Measurements from ENCODE around the gene C1QTNF1.

The C1QTNF1 gene

DNA sequence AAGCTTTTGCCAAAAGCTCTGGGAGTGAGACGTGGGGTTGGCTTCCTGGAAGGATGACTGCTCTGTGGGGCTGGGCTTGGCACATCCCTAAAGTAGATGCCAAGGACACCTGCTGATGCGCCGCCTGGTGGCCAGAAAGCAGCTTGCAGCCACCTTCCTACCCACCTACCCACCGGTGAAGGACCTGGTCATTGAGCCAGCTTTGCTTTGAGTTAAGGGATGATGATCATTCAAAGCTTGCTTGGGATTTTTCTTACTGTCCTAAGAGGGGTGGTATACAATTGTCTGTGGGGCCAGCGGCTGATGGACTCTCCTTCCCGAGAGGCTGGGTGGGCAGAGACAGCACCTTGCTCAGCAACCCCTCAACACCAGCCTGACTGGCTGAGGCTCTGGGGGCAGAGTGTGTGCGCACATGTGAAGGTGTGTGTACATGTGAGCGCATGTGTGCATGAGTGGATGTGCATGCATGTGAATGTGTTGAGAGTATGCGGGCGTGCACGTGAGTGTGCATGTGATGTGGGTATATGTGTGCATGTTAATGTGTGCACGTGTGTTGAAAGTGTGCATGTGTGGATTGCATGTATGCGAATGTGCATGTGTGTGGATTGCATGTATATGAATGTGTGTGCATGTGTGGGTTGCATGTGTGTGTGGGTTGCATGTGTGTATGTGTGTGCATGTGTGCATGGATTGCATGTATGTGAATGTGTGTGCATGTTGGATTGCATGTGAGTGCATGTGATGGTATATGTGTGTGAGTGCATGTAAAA, 18.6 kb downstream of the C1QTNF1 start:
- DNase-seq = peak; percentile 71

DNA sequence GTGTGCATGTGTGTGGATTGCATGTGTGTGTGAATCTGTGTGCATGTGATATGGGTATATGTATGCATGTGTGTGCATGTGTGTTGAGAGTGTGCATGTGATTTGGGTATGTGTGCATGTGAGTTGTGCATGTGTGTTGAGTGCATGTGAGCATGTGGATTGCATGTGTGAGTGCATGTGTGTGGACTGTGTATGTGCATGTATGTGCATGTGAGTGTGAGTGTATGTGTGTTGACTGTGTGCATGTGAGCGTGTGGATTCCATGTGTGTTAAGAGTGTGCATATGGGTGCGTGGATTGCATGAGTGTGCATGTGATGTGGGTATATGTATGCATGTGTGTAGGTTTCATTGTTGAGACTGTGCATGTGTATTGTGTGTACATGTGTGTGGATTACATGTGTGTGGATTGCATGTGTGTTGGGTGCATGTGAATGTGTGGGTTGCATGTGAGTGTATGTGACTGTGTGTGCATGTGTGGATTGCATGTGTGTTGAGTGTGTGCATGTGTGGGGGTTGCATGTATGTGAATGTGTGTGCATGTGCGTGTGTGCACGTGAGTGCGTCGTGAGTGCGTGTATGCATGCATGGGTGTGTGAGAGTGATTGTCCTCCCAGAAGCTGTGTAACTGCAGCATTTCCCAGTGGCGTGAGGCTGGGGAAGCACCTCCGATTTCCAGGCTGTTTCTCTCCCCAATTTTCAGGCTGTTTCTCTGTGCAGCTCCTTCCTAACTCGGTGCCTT, 19.4 kb downstream of the C1QTNF1 start:
- no peak for DNase-seq

DNA sequence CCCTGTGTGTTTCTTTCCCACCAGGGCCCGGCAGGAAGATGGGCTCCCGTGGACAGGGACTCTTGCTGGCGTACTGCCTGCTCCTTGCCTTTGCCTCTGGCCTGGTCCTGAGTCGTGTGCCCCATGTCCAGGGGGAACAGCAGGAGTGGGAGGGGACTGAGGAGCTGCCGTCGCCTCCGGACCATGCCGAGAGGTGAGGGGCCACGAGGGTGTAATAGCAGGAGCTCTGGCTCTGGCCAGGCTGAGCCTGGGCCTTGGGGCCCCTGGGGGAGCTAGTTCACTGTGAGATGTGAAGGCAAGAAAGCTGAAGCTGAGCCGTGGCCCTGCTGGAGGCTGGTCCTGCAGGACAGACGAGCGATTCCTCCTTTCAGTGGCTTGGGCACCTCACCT, 20.0 kb downstream of the C1QTNF1 start:
- DNase-seq = no peak

DNA sequence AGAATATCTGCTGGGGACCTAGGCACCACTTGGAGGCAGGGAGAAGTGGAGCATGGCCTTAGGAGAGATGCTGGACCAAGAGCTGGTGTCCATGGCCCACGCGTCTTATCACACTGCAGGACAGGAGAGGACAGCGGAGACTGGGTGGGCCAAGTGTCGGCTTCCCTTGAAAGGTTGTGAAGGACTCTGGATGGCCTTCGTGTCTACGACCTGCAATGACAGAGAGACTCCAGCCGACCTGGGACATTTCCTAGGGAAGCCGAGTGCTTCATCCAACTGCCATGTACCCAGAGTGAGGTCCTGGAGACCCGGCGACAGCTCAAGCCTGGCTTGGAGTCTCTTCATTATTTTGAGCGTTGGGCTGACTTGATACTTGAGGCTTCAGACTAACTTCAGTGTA, 20.5 kb downstream of the C1QTNF1 start:
- DNase-seq = no peak

DNA sequence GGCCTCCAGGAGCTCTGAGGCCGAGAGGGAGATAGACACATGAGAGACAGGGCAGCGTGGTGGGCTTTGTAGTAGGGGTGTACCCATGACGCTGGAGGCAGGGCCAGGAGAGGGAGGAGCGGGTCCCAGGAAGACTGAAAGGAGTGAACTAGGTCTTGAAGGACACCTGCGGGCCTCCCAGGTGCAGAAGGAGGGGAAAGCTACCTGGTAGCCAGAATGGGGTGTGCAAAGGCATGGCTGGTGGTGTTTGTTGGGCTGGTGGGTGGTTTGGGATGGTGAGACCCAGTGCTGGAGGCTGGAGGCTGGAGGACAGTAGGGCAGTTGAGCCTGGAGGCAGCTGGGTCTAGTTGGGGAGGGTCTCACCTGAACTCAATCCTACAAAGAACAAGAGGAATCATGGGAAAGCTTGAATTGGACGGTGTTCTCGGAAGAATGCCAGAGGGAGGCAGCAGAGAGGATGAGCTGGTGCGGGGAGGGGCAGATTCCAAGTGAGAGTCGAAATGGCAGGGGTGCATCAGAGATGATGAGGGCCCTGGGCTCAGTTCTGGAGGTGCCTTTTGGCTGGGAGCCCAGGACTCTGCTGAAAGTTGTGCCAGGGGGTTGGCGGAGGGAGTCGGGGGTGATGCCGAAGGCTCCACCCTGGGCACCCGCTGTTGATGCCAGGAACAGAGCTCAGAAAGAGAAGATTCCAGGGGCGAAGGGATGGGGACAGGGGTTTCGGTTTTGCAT, 21.2 kb downstream of the C1QTNF1 start:
- no peak for DNase-seq

DNA sequence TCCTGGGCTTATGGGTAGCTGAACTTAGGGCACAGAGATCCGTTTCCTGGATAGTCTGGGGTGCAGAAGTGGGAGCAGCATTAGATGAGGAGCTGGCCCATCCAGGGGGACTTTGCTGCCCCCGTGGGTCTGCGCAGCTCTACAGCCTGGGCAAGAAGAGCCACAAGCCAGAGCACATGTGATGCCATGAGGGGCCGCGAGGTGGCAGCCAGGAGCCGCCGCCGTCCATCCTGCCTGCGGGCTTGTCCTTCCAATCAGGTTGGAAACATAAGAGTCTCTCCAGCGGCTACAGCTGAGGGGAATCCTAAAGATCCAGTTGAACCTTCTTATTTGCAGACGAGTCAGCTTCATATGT, 21.9 kb downstream of the C1QTNF1 start:
- peak; percentile 73 for DNase-seq

DNA sequence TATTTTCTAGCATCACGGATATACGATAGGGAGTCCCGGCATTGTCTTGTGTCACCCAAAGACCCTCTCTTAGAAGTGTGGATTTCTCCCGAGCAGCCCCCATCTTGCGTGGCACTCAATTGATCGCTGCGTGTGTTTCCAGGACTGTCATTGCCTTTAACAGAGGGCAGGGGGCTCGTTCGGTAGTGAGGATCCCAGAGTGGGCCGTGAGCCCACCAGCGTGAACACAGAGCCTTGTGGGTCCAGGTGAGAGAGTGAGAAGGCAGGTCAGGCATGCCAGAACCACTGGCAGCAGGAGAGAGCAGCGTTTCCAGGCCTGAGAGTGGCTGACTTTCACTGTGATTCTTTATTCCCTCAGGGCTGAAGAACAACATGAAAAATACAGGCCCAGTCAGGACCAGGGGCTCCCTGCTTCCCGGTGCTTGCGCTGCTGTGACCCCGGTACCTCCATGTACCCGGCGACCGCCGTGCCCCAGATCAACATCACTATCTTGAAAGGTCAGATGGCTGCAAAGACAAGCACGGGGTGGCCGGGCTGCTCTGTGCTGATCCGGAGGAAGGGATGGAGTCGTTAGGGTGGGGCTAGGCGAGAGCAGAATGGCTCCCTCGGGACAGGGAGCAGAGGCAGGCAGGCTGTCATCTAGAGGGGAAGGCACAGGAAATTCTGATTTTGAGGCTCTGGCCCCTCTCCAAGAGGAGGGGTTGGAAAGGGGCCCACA, 22.4 kb downstream of the C1QTNF1 start:
- no peak for DNase-seq

DNA sequence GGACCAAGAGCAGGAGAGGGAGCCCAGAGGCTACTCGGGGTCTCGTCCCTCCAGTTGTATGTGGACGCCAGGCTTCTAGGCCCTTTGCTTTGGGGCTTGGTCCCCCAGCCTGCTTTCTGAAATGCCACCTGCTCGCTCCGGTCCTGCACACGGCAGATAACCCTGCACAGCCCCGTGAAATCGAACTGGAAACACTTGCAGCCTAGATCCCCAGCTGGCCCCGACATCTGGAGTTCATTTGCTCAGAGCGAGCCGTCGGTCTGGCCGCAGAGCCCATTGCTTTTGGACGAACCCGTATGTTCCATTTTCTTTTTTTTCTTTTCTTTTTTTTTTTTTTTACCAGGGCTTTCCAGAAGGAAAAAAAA, 22.9 kb downstream of the C1QTNF1 start:
- no peak for DNase-seq

DNA sequence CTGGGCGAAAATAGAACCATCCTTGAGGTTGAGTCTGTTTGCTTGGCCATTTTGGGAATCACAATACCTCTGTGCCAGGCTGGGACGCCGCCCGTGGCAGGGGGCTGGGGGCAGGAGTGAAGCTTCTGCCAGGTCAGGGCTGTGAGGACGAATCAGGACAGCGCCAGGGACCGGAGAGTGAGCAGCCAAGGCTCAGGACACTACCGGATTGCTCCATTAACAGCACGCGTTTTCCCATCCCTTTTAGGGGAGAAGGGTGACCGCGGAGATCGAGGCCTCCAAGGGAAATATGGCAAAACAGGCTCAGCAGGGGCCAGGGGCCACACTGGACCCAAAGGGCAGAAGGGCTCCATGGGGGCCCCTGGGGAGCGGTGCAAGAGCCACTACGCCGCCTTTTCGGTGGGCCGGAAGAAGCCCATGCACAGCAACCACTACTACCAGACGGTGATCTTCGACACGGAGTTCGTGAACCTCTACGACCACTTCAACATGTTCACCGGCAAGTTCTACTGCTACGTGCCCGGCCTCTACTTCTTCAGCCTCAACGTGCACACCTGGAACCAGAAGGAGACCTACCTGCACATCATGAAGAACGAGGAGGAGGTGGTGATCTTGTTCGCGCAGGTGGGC, 23.4 kb downstream of the C1QTNF1 start:
- no peak for DNase-seq

DNA sequence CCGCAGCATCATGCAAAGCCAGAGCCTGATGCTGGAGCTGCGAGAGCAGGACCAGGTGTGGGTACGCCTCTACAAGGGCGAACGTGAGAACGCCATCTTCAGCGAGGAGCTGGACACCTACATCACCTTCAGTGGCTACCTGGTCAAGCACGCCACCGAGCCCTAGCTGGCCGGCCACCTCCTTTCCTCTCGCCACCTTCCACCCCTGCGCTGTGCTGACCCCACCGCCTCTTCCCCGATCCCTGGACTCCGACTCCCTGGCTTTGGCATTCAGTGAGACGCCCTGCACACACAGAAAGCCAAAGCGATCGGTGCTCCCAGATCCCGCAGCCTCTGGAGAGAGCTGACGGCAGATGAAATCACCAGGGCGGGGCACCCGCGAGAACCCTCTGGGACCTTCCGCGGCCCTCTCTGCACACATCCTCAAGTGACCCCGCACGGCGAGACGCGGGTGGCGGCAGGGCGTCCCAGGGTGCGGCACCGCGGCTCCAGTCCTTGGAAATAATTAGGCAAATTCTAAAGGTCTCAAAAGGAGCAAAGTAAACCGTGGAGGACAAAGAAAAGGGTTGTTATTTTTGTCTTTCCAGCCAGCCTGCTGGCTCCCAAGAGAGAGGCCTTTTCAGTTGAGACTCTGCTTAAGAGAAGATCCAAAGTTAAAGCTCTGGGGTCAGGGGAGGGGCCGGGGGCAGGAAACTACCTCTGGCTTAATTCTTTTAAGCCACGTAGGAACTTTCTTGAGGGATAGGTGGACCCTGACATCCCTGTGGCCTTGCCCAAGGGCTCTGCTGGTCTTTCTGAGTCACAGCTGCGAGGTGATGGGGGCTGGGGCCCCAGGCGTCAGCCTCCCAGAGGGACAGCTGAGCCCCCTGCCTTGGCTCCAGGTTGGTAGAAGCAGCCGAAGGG, 24.2 kb downstream of the C1QTNF1 start:
- no peak for DNase-seq

DNA sequence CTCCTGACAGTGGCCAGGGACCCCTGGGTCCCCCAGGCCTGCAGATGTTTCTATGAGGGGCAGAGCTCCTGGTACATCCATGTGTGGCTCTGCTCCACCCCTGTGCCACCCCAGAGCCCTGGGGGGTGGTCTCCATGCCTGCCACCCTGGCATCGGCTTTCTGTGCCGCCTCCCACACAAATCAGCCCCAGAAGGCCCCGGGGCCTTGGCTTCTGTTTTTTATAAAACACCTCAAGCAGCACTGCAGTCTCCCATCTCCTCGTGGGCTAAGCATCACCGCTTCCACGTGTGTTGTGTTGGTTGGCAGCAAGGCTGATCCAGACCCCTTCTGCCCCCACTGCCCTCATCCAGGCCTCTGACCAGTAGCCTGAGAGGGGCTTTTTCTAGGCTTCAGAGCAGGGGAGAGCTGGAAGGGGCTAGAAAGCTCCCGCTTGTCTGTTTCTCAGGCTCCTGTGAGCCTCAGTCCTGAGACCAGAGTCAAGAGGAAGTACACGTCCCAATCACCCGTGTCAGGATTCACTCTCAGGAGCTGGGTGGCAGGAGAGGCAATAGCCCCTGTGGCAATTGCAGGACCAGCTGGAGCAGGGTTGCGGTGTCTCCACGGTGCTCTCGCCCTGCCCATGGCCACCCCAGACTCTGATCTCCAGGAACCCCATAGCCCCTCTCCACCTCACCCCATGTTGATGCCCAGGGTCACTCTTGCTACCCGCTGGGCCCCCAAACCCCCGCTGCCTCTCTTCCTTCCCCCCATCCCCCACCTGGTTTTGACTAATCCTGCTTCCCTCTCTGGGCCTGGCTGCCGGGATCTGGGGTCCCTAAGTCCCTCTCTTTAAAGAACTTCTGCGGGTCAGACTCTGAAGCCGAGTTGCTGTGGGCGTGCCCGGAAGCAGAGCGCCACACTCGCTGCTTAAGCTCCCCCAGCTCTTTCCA, 25.1 kb downstream of the C1QTNF1 start:
- no peak for DNase-seq

DNA sequence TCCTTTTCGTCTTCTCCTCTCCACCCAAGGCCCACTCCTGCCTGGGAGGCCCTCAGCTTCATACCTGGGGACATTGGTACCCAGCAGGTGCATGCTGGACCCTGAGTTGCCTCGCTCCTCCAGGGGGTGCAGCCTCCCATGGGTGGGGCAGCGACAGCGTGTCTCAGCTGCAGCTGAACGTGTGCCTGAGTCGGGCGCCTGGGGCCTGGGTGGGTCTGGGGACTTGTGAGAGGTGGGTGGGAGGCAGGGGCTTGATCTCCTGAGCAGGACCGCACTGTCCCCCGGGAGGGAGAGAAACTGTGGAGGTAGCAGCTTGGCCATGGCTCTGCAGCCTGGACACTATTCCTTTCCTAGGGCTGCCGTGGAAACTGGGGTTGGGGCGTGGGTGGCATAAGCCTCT, 25.9 kb downstream of the C1QTNF1 start:
- DNase-seq = no peak

DNA sequence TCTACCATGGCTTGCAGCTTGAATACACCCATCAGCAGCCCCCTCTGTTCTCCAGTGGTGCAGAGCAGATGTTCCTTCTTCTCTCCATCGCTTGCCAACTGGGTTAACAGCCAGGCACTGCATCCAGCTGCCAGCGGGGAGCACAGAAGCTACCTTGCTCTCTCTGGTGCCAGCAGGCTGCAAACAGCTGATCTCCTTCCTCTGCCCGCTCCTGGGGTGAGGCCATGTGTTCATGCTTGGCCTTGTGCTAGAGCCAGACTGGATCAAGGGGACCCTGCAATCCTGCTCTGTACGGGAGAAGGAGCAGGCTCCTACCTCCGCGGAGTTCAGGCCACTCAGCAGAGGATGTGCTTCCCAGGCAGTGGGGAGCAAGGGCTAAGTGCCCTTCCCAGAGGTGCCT, 26.6 kb downstream of the C1QTNF1 start:
- DNase-seq = no peak

DNA sequence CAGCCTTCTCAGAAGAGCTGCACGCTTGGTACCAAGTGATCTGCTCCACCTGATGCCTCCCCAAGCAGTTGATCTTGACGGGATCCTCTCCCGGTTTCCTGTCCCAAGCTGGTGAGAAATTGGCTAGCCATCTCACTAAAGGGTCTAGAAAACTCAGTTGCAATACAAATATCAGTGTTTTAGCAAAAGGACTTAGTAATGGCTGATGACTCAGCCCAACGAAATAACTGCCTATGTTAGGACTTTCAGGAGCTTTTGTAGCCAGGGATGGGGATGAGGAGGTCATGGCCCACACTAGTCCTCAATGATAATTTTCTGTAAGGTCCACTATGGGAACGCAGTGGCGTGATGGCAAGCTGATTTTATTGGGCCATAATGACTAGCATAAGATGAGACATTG, 27.3 kb downstream of the C1QTNF1 start:
- no peak for DNase-seq

DNA sequence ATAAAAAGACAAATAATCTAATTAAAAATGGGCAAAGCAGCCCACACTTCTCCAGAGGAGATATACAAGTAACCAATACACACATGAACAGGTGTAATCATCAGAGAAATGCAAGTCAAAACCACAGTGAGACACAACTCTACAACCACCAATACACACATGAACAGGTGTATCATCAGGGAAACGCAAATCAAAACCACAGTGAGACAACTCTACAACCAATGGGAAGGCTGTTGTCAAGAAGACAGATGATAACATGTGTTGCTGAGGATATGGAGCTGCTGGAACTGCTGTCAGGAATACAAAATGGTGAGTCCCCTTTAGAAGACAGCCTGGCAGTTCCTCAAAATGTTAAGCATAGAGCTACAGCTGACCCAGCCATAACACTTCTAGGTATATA, 28.2 kb downstream of the C1QTNF1 start:
- DNase-seq = no peak

DNA sequence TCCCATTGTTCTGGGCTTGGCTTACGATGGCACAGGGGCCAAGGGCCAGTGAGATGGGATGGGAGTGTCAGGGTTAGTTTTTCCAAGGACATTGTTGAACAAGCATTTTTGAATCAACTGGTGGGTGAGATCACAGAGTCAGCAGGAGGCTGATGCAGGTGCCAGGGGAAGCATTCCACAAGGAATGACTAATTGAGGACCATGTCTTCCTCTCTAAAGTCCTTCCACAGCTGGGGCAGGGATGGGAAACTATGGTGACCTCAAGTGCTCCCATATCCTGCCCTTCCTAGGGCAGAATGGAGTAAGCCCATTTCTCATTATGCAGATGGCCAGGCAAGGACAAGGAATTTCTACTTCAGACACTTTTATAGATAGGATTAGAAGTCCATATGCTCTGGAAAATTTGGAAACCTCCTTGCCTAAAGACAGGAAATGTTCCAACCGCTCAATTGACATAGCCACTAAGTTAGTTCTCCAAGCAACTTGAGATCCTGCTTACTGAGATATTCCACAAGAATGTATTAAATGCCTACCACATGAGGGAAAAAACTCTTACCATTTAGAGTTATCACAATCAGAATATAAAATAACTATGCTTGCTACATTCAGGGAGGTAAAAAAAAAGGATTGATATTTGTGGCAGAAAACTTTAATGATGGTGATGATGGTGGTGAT, 29.4 kb downstream of the C1QTNF1 start:
- DNase-seq = no peak

DNA sequence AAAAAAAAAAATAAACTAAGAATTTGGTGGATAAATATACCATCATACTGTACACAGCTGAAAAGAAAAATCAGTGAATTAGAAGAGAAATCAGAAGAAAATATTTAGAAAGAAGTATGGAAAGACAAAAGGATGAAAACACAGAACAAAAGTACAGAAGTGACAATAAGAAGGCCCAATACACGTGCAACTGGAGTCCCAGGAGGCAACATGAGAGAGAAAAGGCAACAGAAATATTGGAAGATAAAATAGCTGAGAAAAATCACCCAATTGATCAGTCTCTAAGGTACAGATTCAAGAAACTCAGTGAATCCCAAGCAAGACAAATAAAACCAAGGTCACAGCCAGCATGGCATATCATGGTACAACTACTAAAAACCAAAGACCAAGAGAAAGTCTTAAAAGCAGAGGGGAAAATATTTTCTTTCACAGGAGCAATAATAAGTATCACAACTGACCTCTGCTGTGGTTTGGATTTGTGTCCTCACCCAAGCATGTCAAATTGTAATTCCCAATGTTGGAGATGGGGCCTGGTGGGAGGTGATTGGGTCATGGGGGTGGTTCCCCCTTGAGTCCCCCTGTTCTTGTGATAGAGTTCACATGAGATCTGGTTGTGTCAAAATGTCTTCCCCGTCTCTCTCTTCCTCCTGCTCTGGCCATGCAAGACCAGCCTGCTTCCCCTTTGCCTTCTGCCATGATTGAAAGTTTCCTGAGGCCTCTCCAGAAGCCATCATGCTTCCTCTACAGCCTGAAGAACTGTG, 30.4 kb downstream of the C1QTNF1 start:
- no peak for DNase-seq

DNA sequence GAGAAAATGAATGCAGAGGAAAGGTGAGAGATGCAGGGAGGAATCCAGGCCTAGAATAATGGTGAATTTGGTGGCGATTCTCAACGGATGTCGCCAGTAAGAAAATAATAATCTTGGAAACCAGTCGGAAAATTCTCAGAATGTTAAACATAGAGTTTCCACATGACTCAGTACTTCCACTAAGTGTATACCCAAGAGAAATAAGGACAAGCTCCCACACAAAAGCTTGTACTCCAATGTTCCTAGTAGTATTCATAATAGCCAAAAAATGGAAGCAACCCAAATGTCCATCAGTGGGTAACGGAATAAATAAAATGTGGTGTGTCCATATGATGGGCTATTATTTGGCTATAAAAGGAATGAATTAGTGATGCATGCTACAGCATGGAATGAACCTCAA, 31.2 kb downstream of the C1QTNF1 start:
- DNase-seq = no peak

DNA sequence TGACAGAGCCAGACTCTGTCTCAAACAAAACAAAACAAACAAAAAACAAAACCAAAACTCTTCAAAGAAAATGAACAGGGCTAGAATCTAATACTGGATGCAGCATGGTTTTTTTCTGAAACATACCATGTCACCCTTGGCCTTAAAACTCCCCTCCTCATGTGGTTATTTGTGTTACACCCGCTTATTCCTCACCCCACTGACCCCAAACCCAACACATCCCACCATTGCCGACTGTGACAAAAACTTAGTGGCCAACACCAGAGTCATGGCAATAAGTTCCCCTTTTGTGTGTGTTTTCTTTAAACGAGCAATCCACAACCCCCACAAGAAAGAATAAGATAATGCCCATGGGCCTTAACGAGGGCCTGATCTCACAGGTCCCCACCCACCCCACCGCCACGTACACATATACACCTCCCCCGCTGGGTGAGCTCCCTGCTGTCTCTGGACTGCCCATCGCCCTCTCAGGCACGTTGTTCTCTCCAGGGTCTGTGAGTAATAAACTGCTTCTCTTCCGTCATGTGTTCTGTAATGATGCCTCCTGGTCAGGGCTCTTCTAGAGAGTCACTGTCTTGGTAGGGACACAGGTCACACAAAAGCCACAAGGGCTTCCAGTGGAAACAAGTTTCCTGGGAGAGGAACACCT, 33.9 kb downstream of the C1QTNF1 start:
- no peak for DNase-seq
